ENCODE data around the gene GET3.
"Not testable (repeated sequence)": the region's sequence is repeated elsewhere in the genome, so short reads cannot be mapped to it uniquely, and the experiment has no call there.

GET3 gene

DNA sequence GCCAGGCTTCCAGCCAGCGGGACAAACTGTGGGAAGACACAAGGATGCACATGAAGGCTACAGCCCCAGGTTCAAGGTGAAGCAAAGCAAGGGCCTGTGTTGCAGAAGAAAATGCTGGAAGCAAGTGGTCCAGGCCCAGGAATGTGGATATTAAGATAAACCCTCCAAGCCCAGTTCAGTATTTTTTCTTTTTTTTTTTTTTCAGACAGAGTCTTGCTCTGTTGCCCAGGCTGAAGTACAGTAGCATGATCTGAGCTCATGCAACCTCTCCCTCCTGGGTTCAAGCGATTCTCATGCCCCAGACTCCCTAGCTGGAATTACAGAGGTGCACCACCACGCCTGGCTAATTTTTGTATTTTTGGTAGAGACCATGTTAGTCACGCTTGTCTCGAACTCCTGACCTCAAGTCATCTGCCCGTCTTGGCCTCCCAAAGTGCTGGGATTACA, 59.9 kb downstream of the GET3 start:
- ChIA-PET POLR2A (interaction anchor here (0.6 kb wide), 1 partner anchor 19 kb away, joined by 3 read pairs; no protein-coding TSS in a partner anchor), CTCF (interaction anchor here (0.6 to 17.0 kb wide), 15 partner anchors 9 to 226 kb away, joined by 3 to 550 read pairs (median 5); partner anchors contain the start of genes GCDH, GET3, HOOK2 and RNASEH2A)
- TF ChIP-seq, protein P1, sequence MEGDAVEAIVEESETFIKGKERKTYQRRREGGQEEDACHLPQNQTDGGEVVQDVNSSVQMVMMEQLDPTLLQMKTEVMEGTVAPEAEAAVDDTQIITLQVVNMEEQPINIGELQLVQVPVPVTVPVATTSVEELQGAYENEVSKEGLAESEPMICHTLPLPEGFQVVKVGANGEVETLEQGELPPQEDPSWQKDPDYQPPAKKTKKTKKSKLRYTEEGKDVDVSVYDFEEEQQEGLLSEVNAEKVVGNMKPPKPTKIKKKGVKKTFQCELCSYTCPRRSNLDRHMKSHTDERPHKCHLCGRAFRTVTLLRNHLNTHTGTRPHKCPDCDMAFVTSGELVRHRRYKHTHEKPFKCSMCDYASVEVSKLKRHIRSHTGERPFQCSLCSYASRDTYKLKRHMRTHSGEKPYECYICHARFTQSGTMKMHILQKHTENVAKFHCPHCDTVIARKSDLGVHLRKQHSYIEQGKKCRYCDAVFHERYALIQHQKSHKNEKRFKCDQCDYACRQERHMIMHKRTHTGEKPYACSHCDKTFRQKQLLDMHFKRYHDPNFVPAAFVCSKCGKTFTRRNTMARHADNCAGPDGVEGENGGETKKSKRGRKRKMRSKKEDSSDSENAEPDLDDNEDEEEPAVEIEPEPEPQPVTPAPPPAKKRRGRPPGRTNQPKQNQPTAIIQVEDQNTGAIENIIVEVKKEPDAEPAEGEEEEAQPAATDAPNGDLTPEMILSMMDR (IDR thresholded peaks at IDR 0.05; ENCODE audit: control extremely low read depth, extremely low read depth, low read depth, missing control alignments) = no peak
- DNase-seq (ENCODE audit: extremely low spot score) = no peak

DNA sequence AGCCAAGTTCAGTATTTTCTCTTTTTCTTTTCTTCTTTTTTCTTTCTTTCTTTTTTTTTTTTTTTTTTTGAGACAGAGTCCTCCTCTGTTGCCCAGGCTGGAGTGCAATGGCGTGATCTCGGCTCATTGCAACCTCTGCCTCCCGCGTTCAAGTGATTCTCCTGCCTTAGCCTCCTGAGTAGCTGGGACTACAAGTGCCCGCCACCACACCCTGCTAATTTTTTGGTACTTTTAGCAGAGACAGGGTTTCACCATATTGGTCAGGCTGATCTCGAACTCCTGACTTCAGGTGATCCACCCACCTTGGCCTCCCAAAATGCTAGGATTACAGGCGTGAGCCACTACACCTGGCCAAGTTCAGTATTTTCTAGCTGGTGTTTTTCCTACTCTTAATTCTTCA, 60.3 kb downstream of the GET3 start:
- POLR2A ChIA-PET = interaction anchor here (0.6 kb wide), 1 partner anchor 20 kb away, joined by 3 read pairs; no protein-coding TSS in a partner anchor
- CTCF ChIA-PET = interaction anchor here (0.7 to 17.0 kb wide), 11 partner anchors 20 to 227 kb away, joined by 3 to 550 read pairs (median 4); partner anchors contain the start of genes GCDH, GET3, HOOK2 and TRIR

More for the DNA sequence above, 60.3 kb downstream of the GET3 start:
- DNase-seq (ENCODE audit: extremely low spot score) = not testable (repeated sequence)

Data from GM10248 (cell line).